Activated T-helper 9 cell treated with anti-CD3 and anti-CD28 coated beads, Interleukin-2, amount 50 U/mL, for 16 hours (primary cell): ENCODE measurements around the gene CACNA2D2.
"Not testable (repeated sequence)": the region's sequence is repeated elsewhere in the genome, so short reads cannot be mapped to it uniquely, and the experiment has no call there.

Source experiments
- DNase-seq: peaks from one replicate; pipeline ENCODE4 v3.0.0-alpha.2; 2020; ENCODE audit warnings: low read depth

CACNA2D2 gene

GRCh38 chr3:50530001-50530970 is 26.9 kb upstream of the CACNA2D2 start:
- no peak for DNase-seq

- DNase-seq: peak; percentile 14
Observed at GRCh38 chr3:50525987-50526386, 22.6 kb upstream of the CACNA2D2 start.

- DNase-seq: no peak
Observed at GRCh38 chr3:50525191-50525910, 21.9 kb upstream of the CACNA2D2 start.

GRCh38 chr3:50524746-50525145 is 21.3 kb upstream of the CACNA2D2 start:
- DNase-seq: no peak

- no peak for DNase-seq
Observed at GRCh38 chr3:50523279-50523811, 19.9 kb upstream of the CACNA2D2 start.

GRCh38 chr3:50521572-50521971 is 18.1 kb upstream of the CACNA2D2 start:
- DNase-seq: no peak

GRCh38 chr3:50520849-50521248 is 17.4 kb upstream of the CACNA2D2 start:
- DNase-seq: no peak

GRCh38 chr3:50519471-50520089 is 16.1 kb upstream of the CACNA2D2 start:
- peak; percentile 60 for DNase-seq

GRCh38 chr3:50518436-50518835 is 15.0 kb upstream of the CACNA2D2 start:
- no peak for DNase-seq

- no peak for DNase-seq
Observed at GRCh38 chr3:50517721-50518206, 14.3 kb upstream of the CACNA2D2 start.

GRCh38 chr3:50516440-50516871 is 13.0 kb upstream of the CACNA2D2 start:
- no peak for DNase-seq

GRCh38 chr3:50515565-50516439 is 12.4 kb upstream of the CACNA2D2 start:
- no peak for DNase-seq

GRCh38 chr3:50512908-50513307 is 9.5 kb upstream of the CACNA2D2 start:
- not testable (repeated sequence) for DNase-seq

GRCh38 chr3:50512131-50512530 is 8.7 kb upstream of the CACNA2D2 start:
- no peak for DNase-seq

GRCh38 chr3:50510325-50510724 is 6.9 kb upstream of the CACNA2D2 start:
- no peak for DNase-seq

GRCh38 chr3:50509715-50510114 is 6.3 kb upstream of the CACNA2D2 start:
- no peak for DNase-seq

GRCh38 chr3:50508821-50509220 is 5.4 kb upstream of the CACNA2D2 start:
- no peak for DNase-seq

GRCh38 chr3:50506169-50506568 is 2.7 kb upstream of the CACNA2D2 start:
- no peak for DNase-seq

GRCh38 chr3:50504681-50505080 is 1.2 kb upstream of the CACNA2D2 start:
- DNase-seq: no peak

GRCh38 chr3:50502584-50503423 is 630 bp downstream of the CACNA2D2 start:
- peak; percentile 6 for DNase-seq
